ENCODE data around the gene YIF1A.
A peak's percentile ranks its signal among the peaks of the same experiment; 100 is the strongest.
"Not testable (repeated sequence)": the region's sequence is repeated elsewhere in the genome, so short reads cannot be mapped to it uniquely, and the experiment has no call there.

The YIF1A gene

GRCh38 chr11:66268244-66268951 lies 20.5 kb downstream of the YIF1A start, which contains the start of gene RAB1B:
RAB1B (plus strand) TSS chr11:66268639; CDS start chr11:66268680, 41 bp downstream.
- DNase-seq = peak; percentile 100

GRCh38 chr11:66267379-66268243 lies 21.3 kb downstream of the YIF1A start:
- DNase-seq = peak; percentile 73

GRCh38 chr11:66267039-66267378 lies 21.9 kb downstream of the YIF1A start:
- DNase-seq = no peak

GRCh38 chr11:66266378-66267038 lies 22.4 kb downstream of the YIF1A start:
- no peak for DNase-seq

GRCh38 chr11:66265531-66266377 lies 23.2 kb downstream of the YIF1A start:
- no peak for DNase-seq

- DNase-seq = no peak
Measured at GRCh38 chr11:66264914-66265313, 24.0 kb downstream of the YIF1A start.

- DNase-seq = no peak
Measured at GRCh38 chr11:66264383-66264782, 24.6 kb downstream of the YIF1A start.

GRCh38 chr11:66263785-66264184 lies 25.2 kb downstream of the YIF1A start:
- no peak for DNase-seq

GRCh38 chr11:66263231-66263630 lies 25.7 kb downstream of the YIF1A start:
- DNase-seq = no peak

- no peak for DNase-seq
Measured at GRCh38 chr11:66262696-66263095, 26.2 kb downstream of the YIF1A start.

- no peak for DNase-seq
Measured at GRCh38 chr11:66262191-66262590, 26.8 kb downstream of the YIF1A start.

- no peak for DNase-seq
Measured at GRCh38 chr11:66261578-66261977, 27.4 kb downstream of the YIF1A start.

GRCh38 chr11:66259956-66260355 lies 29.0 kb downstream of the YIF1A start:
- DNase-seq = no peak

GRCh38 chr11:66259225-66259624 lies 29.7 kb downstream of the YIF1A start:
- no peak for DNase-seq

GRCh38 chr11:66258473-66258893 lies 30.5 kb downstream of the YIF1A start:
- no peak for DNase-seq

GRCh38 chr11:66253081-66253480 lies 35.9 kb downstream of the YIF1A start:
- not testable (repeated sequence) for DNase-seq

- DNase-seq = no peak
Measured at GRCh38 chr11:66251809-66252208, 37.1 kb downstream of the YIF1A start.

- DNase-seq = no peak
Measured at GRCh38 chr11:66248903-66249302, 40.0 kb downstream of the YIF1A start.

GRCh38 chr11:66247801-66248200 lies 41.1 kb downstream of the YIF1A start:
- no peak for DNase-seq

- no peak for DNase-seq
Measured at GRCh38 chr11:66247295-66247694, 41.6 kb downstream of the YIF1A start.

- no peak for DNase-seq
Measured at GRCh38 chr11:66243782-66244535, 45.0 kb downstream of the YIF1A start.
